Fibroblast of pulmonary artery (primary cell): ENCODE results near the gene CMTM7.
A peak's percentile ranks its signal among the peaks of the same experiment; 100 is the strongest.

Experiments
- DNase-seq: peaks from one replicate; pipeline ENCODE4 v3.0.0-alpha.2; 2010; ENCODE audit warnings: low read depth
- H3K4me3 ChIP-seq: replicated peaks from 2 replicates; pipeline ENCODE4 v1.5.1; 2011; ENCODE audit warnings: low read depth, mild to moderate bottlenecking, control low read depth, low read length, moderate library complexity
- CTCF ChIP-seq: IDR thresholded peaks from 2 replicates; pipeline ENCODE4 v1.5.1; 2011; ENCODE audit warnings: mild to moderate bottlenecking, control low read depth, low read length, inconsistent platforms; ENCODE audit errors: missing control alignments

Gene CMTM7

GRCh38 chr3:32413845-32414521 lies 22.3 kb downstream of the CMTM7 start:
- no peak overlapping the region for H3K4me3 ChIP-seq
- DNase-seq, result no peak
- no peak for TF ChIP-seq CTCF

- TF ChIP-seq CTCF, result no peak
- H3K4me3 ChIP-seq, result no peak overlapping the region
- peak; percentile 94 for DNase-seq
Observed at GRCh38 chr3:32414522-32415202, 23.0 kb downstream of the CMTM7 start.

GRCh38 chr3:32419742-32420125 lies 28.1 kb downstream of the CMTM7 start:
- H3K4me3 ChIP-seq, result no peak overlapping the region
- no peak for DNase-seq
- no peak for TF ChIP-seq CTCF

GRCh38 chr3:32420126-32421038 lies 28.7 kb downstream of the CMTM7 start:
- peak; percentile 48 for DNase-seq
- TF ChIP-seq CTCF, result peak; percentile 20
- H3K4me3 ChIP-seq, result no peak overlapping the region

- H3K4me3 ChIP-seq, result no peak overlapping the region
- no peak for TF ChIP-seq CTCF
- no peak for DNase-seq
Observed at GRCh38 chr3:32421185-32421584, 29.5 kb downstream of the CMTM7 start.

GRCh38 chr3:32421991-32422859 lies 30.6 kb downstream of the CMTM7 start:
- DNase-seq, result peak; percentile 92
- H3K4me3 ChIP-seq, result no peak overlapping the region
- no peak for TF ChIP-seq CTCF
